ENCODE measurements around the gene TCF7L1.
"Not testable (repeated sequence)": the region's sequence is repeated elsewhere in the genome, so short reads cannot be mapped to it uniquely, and the experiment has no call there.

Gene TCF7L1

DNA sequence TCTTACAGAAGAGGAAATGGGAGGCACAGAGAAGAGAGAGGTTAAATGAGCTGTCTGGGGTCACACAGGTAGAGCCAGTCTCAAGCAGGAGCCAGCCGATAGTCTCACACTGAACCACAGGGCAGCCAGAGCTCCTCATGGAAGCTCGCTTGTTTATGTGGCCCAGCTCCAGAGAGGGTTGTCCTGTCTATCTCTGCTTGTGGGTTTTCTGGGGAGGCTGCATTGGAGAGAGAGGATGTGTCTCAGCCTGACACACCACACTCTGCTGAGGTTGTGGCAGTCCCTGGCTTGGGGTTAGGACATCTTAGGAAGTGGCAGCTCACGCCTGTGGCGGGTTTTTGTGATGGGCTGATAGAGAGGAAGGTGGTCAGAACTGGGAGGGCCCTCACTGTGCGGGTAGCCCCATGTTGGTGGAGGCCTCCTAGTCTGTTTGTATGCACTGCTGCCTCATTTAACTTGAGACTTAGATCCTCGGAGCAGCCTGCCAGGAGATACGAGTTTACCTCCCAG, 52.3 kb downstream of the TCF7L1 start:
- DNase-seq, result no peak

DNA sequence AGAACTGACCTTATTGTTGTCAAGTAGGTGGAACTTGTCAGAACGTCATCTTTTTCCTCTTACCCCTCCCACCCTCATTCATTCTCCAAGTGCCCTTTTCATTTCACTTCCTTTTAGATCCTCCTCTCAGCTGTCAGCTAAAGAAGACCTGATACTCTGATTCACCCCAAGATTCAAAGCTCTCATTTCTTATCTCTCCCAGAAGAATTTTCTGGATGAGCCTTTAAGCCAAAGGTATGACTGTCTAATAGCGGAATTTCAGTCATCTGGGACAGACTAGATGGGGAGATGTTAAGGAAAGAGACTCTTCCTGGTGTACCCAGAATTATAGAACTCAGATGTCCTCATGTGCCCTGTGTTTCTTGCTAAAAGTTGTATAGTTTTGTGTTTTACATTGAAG, 53.9 kb downstream of the TCF7L1 start:
- DNase-seq, result no peak

DNA sequence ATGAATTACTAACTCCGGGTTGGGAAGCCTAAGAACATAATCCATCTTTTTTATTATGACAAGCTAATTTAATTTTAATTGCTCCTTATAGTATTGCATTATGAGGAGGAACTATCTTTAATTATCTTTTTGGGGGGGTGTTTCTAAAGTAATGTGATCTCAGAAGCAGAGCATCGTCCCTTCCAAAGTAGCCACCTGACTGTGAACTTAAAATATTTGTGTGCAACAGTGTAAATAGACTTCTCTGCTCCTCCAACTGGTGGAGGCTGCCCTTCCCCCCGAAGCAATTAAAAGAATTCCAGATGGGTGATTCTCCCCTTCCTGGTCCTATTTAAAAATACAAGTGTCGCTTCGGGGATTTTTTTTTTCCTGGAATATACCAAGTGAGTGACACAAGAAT, 55.7 kb downstream of the TCF7L1 start:
- no peak for DNase-seq

DNA sequence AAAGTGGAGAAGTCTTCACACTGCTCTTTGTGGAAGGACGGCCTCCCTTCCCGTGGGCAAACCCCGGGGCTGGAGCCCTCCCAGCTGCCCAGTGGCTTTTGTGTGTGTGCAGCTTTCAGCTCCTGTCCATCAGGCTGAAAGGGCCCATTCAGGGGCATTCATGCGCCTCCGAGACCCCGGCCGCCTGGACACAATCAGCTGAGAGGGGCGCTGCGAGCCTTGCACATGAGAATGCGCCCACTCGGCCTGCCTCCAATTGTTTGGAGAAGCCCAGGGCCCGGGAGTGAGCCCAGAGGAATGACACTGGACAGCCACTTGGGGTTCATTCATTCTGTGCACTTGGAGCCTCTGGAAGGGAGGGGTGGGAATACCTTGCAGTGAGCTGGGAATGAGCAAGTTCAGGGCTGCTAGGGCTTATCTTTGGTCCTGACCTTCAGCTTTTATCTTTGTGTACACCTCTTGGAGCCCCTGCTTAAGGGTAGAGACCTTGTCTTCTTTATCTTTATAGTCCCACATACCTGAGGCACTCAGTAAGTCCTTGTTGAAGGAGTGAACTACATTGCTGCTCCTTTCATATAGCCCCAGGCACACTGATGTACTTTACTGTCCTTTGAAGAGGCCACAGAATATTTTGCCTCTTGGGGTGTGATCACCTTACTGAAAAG, 56.5 kb downstream of the TCF7L1 start:
- DNase-seq, result no peak

DNA sequence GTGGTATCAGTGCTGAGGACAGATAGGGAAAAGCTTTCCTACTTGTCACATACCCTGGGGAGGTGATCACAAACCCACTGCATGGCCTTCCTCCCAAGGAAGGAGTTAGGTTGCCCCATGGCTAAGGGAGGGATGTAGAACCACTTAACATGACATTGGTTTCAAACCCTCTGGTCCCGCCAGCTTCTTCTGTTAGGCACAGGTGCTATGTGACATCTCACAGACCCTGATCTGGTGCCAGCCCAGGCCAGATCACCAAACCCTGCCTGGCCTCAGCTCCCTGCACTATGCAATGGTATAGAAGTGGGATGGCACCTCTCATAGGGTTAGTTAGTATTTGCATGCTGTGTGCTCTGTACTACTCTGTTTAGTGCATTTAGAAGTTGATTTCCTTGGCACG, 58.0 kb downstream of the TCF7L1 start:
- no peak for DNase-seq

DNA sequence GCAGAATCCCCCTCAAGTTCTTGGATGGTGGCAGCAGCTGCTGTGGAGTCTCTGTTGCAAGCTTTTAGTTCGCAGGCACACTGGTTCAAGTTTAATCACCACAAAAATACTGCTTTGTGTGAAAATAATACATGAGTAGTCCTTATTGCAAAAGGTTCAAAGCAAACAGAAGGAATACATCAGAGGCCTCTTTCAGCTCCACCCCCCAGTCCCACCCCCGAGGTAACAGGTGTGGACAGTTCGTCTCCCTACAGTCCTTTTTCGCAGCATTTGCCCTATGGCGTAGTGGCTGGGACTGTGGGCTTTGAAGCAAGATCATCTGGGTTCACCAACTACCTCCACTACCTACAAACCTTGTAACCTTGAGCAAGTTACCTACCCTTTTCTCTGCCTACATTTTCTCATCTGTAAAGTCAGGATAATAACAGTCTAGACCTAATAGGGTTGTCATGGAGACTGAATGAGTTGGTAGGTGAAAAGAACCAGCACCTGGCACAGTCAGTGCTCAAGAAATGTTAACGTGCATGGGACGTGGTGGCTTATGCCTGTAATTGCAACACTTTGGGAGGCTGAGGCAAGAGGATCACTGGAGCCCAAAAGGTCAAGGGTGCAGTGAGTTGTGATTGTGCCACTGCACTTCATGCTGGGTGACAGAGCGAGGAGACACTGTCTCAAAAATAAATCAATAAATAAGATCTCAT, 61.7 kb downstream of the TCF7L1 start:
- DNase-seq, result no peak

DNA sequence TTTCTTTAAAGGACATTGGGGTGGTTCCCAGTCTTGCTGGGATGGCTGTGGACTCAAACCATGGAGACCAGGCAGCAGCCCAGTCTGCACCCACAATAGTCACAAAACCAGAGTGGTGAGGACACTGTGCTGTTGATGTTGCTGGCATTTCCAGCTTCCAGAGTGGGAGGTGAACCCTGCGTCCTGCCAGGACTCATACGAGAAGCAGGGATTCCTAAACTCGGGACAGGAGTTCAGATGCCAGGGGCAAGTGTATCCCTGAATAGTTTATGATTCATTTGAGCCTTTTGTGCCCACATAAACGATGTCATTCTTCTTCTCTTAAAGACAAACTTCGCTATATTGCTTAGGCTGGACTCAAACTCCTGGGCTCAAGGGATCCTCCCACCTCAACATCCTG, 62.8 kb downstream of the TCF7L1 start:
- no peak for DNase-seq

DNA sequence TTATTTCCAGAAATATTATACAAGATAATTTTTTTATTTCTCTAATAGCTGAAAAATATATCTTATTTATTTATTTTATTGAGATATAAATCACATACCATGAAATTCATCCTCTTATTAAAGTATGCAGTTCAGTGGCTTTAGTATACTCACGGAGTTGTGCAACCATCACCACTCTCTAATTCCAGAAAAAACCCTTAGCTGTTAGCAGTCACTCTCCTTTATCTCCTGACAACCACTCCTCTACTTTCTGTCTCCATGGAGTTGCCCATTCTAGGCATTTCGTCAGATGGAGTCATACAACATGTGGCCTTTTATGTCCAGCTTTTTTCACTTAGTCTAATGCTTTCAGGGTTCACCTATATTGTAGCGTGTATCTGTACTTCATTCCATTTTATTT, 66.5 kb downstream of the TCF7L1 start:
- no peak for DNase-seq

DNA sequence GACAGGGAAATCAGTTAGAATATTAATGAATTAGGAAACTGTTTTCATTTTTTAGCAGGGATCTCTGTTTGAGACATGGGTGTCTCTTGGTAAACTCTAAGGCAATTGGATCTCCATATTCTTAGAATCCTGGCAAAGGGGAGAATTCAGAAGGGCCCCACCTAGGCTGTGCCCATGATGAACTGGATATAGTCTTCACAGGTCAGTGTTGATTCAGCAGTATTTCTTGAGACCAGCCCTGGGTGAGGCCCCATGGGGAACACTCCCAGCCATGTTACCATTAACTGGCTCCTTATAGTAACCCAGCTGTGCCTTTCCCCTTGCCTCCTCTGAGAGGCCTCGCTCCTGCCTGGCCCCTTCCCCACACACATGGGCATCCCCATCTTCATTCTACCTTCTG, 76.7 kb downstream of the TCF7L1 start:
- DNase-seq, result no peak

DNA sequence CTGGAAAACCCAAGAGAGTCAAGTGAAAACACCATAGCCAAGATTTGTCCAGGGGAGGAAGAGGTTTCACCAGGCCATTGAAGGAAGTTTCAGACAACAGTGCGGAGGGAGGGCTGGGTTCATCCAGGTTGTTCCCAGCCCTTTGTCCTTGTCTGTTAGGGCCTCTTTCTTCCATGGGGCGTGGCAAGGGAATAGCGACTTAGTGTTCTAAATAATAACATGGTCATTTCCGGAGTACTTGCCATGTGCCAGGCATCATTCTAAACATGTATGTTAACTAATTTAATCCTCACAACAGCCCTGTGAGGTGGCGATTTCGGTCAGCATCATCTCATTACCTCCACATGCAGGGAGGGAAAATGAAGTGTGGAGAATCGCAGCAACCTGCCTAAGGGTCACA, 77.3 kb downstream of the TCF7L1 start:
- DNase-seq, result no peak

DNA sequence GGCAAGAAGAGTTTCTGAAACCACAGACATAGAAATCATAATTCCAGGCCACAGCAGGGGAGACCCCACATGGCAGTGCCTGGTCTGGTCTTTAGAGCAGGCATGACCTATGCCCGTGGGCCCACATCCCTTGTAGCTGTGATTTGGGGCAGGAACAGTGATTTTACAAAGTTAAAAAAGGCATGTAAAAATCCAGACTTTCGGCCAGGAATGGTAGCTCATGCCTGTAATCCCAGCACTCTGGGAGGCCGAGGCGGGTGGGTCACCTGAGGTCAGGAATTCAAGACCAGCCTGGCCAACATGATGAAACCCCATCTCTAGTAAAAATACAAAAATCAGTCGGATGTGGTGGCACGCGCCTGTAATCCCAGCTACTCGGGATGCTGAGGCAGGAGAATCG, 78.4 kb downstream of the TCF7L1 start:
- DNase-seq, result not testable (repeated sequence)

DNA sequence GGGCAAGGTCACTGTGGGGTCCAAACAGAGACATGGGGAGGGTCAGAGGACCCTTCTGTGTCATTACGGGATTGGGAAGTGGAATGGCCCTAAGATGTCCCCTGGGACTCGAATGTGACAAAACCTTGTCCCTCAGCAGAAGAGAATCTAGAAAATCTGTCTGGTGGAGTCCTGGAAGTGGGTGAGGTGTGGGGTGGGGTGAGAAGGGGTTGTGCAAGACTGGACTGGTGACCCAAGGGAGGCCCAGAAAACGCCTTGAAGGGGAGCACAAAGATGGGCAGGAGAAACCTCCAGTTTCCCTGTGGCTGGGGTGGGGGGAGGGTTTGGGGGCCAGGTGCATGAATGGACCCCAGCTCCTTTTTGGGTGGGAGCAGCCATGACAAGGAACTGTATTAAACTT, 79.6 kb downstream of the TCF7L1 start:
- no peak for DNase-seq

DNA sequence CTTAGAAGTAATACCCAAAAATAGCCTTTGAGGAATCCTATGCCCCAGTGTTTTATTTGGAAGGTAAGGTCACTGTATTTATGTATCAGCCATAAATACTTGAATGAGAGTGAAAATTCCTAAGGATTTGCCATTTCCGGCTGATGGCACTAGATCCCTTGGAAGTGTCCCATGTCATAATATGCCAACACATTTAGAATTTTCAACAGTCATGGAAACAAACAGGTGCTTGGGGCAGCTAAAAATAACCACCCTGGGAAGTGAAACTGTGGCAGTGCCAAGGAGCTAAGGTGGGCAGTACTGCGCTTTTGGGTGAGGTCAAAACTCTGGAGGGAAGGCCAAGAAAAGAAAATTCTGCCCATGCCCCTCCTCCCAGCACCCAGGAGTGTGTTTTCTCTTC, 80.2 kb downstream of the TCF7L1 start:
- DNase-seq, result no peak

DNA sequence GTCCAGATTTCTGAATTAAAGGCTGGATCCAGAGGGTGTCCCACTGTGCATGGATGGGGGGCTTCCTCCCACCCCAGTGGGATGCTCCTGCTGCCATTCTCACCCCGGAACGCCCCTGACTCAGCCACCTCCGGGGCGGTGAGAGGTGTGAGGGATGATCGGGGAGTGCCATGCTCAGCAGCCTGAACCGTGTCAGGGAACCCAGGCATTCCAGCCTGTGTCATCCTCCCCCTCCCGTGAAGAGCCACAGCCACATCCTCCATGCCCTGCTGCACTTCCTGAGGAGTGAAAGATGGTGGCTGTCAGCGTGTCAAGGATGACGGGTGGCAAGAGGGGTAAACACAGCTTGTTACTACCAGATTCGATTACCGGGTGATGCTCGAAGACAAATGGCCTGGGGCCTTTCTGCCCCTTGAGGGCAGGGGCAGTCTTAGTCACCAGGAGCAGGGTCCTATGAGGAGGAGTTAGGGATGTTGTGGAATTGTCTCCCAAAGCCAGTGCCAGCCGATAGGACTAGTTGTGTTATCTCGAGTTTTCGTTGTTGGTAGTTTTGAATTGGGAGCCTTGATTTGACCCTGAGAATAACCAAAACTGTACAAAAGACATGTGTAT, 80.8 kb downstream of the TCF7L1 start:
- no peak for DNase-seq

DNA sequence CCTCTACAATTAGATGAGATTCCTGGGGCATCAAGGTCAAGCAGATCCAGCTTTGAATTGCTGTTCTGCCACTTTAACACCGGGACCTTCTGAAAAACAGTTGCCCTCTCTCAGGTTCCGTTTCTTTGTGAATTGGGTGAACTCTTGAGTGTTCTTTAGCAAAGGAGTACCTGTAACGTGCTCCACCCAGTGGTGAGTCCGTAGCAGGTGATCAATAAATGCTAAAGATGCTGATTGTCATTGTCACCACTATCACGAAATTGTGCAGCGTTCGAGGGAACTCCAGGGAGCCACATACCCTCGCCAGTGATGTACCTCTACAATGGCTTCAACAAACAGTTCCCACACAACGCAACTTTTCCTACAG, 81.9 kb downstream of the TCF7L1 start:
- no peak for DNase-seq

DNA sequence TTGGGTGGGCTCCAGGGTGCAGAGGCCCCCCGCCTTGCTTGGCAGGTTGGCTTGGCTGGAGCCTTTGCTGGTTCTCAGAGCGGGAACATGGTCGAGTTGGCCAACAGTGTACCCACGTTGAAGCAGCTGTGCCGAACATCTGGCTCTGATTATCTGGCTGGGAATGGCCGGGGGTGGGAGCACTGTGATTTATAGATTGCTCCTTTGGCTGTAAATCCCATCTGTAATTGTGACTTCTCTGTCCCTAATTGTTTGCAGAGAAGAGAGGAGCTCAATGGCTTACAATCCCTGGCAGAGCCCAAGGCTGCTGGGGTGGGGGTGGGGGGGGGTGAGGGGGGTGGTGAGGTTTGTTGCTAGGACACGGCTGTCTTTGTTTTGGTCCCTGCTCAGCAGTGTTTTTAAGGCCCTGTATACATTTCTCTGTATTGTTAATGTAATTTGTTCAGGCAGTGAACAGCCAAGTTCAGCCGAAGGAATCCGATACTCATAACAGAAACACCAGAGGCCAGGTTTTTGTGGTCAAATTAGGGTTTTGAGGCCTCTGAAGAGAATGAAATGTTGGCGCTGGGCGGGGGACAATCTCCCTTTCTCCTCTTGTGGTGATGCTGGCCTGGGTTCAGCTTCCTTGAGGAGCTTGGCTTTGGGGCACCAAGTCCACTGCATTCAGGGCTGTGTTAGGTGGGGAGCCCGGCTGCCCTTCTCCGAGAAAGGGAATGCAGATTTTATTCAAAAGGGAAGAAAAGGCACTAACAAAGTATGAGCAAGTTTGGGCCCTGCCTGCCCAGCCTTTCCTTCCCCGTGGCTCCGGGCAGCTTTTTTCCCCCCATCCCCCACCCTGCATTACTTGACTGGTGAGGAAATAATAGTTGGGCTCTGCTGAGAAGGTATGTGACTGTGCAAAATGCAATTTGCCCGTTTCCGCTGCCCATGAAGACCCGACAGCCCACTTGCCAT, 82.5 kb downstream of the TCF7L1 start:
- no peak for DNase-seq

DNA sequence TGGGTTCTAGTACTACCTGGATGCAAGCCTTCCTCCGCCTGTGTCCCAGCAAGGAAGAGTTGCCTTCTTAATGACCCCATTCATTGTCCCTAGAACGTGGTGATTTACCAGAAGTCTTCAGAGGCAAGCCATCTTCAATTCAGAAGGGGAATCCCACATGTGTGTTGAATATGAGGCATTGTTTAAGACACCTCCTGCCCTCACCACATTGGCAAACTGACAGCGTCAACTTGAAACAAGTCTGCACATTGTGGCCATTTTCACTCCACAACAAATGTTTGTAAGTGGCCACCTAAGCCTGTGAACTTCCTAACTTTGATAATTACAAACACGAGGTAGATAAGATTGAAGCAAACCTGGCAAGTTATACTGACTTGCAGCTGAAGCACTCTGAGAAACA, 83.7 kb downstream of the TCF7L1 start:
- DNase-seq, result no peak

DNA sequence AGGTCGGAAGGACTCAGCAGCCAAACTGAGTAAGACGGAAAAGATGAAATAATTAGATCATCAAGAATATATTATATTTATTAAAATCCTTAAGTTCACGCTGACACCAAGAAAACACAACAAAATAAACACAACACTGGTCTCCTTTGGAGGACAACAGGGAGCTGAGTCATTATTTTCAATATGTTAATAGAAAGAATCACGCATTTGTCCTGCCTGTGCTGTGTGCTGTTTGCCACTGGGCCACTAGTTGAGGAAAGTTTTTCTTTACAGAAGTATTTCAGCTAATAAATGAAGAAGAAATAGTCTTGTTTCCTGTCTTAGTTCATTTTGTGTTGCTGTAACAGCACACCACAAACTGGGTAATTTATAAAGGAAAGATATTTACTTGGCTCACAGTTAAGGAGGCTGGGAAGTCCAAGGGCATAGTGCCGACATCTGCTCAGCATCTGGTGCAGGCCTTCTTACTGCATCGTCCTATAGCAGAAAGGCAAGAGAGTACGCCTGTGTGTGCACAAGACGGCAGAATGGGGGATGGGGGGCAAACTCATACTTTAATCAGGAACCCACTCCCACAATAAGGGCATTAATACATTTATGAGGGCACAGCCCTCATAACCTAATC, 88.0 kb downstream of the TCF7L1 start:
- DNase-seq, result no peak

DNA sequence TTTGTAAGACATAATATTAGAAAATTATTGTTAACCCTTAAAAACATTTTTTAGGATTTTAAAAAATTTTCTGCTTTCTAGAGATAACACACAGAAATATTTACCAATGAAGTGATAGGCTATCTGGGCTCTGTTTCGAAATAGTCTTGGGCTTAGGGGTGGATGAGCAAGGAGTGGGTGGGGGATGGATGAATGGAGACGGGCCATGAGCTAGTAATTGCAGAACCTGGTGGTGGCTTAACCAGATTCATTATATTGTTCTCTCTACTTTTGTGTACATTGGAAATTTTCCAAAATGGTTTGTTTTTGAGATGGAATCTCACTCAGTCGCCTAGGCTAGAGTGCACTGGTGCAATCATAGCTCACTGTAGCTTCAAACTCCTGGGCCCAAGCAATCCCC, 89.6 kb downstream of the TCF7L1 start:
- no peak for DNase-seq

DNA sequence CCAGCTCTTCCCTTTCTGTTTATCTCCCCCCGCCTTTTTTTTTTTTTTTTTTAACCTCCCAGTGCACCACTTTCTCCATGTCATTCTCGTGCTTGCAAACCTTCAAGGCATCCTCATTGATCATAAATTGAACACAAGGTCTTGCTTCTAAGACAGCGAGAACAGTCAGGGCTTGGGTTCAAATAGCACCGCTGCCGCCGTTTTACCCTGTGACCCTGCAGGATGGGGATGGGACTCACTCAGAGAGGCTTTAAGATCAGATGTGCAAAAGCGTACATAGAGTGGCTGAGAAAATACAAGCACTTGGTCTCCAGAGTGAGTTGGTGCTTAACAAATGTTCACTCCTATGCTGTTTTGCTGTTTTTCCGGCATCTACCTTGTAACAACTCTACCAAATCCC, 93.6 kb downstream of the TCF7L1 start:
- DNase-seq, result no peak

DNA sequence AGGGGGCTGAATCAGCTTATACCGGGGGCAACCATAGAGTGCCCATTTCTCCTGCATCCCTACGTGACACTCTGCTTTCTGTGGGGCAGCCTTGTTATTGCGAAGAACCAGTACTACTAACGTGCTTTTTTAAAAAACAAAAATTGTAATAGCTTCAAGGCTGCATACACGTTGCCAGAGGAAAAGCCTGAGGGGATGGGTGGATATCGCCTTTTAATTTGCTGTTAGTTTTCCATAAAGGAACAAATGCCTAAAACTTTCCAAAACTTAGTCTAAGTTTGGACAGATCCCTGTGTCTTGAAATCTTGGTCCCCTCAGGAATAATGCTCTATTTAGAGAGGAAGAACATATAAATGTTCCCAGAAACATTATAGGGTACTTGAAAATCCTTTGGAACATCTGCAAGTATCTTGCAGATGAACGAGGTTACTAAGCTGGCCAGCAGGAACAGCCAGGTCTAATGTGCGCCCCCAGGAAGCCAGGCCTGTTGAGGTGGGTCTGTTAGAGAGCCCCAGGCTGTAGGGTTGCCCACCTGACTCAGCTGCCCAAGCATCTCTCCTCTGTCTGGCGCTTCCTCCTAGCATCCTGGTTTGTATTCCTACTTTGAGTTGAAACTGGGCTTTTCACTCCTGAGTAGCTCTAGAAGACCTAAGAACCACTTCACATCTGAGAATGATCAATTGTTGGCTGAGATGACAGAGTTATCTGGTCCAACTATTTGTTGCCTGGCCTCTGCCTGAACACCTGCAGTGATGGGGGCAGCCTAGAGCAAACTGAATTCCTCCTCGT, 97.7 kb downstream of the TCF7L1 start:
- no peak for DNase-seq

DNA sequence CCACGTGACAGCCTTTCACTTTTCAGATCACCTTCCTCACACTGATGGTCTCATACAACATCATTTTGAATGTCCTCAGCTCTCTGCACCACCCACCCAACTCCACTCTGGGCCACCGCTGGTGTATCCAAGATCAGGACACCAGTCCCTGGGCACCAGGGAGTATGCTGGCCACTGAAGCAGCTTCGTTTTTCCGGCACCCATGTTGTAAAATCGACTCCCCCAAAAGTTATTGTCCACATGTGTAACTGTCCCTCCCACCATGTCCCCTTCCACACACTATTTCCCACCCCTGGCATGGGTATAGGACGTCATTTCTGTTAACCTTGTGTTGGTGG, 98.2 kb downstream of the TCF7L1 start:
- DNase-seq, result no peak

All from AML-193 (cell line).